ENCODE measurements around the gene PLCB1. TPM values are rescaled to one million over a fixed set of nuclear protein-coding genes. Genes with fewer than 3 reads are reported as not detected.
A peak's percentile ranks its signal among the peaks of the same experiment; 100 is the strongest.

Gene PLCB1
- total RNA-seq (2014; rRNA removed) (4.4 TPM in 2 replicates), Bru-seq, nascent RNA (percentile 38 among the genes with signal in this experiment), BruChase-seq, experiment 1, labeled RNA remaining after a 6-hour chase (percentile 27 among the genes with signal in this experiment), BruChase-seq, experiment 2, labeled RNA remaining after a 2-hour chase (percentile 40 among the genes with signal in this experiment)
- long read RNA-seq, partial matches to known transcripts, result 4 of 9 reads
- long read RNA-seq, other reads (novel, unspliced or antisense), result 4 of 9 reads

GRCh38 chr20:8131598-8132483, at the start of gene PLCB1:
TSS of gene PLCB1 (plus strand) at chr20:8132266. CDS start at chr20:8132652, 386 bp downstream.
- no peaks in the 10 kb centered on the region for H4K20me1 ChIP-seq (ENCODE audit: low read length)
- no peaks in the 10 kb centered on the region for H3K36me3 ChIP-seq (ENCODE audit: low read depth, low read length)
- H3K9ac ChIP-seq (ENCODE audit: low read length), result no peak within 1 kb of the TSS
- ChIA-PET CTCF (interaction anchor here (0.6 to 0.7 kb wide), 2 partner anchors 151 to 591 kb away, joined by 3 read pairs; no protein-coding TSS in a partner anchor), POLR2A (ENCODE audit: unreplicated experiment) (no interaction called here)
- no peaks in the 10 kb centered on the region for H3F3A ChIP-seq (ENCODE audit: low read length, unreplicated experiment)
- BruUV-seq (replicated peaks), result no TSS peak
- H3K27me3 ChIP-seq (ENCODE audit: low read length), result peaks cover 79% of the 10 kb centered on the region
- H3K4me3 ChIP-seq (ENCODE audit: low read length), result peak within 1 kb of the TSS; percentile 56
- no peak within 1 kb of the TSS for H3K27ac ChIP-seq (ENCODE audit: low read length)
- DNase-seq, result peak; percentile 72
- intact Hi-C loops (cut with micrococcal nuclease), result loop anchor here (1.0 to 5.0 kb wide), 5 partner anchors 89 to 590 kb away; no protein-coding TSS in a partner anchor
- H3K79me2 ChIP-seq (ENCODE audit: low read length), result no peaks in the 10 kb centered on the region
- ATAC-seq, result peak; percentile 92
- peak; percentile 74 for TF ChIP-seq CTCF (conservative IDR thresholded peaks at IDR 0.05; ENCODE audit: low read depth, low read length)
- TF ChIP-seq EZH2 (IDR thresholded peaks at IDR 0.05; ENCODE audit: low read length, unreplicated experiment), result no peak
- H2AFZ ChIP-seq (ENCODE audit: low read length), result peak within 1 kb of the TSS; percentile 69
- no peaks in the 10 kb centered on the region for H3K9me2 ChIP-seq (replicated peaks; ENCODE audit: low read length)
- no peaks in the 10 kb centered on the region for H3K9me3 ChIP-seq (ENCODE audit: low read length)
- H3K4me1 ChIP-seq (ENCODE audit: insufficient read depth, low read length), result peaks cover 7% of the 10 kb centered on the region; the same call in 1 of the 2 replicates
- H3K4me2 ChIP-seq (ENCODE audit: low read length), result peak within 1 kb of the TSS; percentile 87

GRCh38 chr20:8082989-8083388, 49.1 kb upstream of the PLCB1 start:
- TF ChIP-seq EZH2phosphoT487 (IDR thresholded peaks at IDR 0.05; ENCODE audit: borderline replicate concordance, low read length), result no peak
- Histone ChIP-seq H3K9me3 (ENCODE audit: low read length) (no peaks in the 10 kb centered on the region), H4K20me1 (ENCODE audit: low read length) (no peaks in the 10 kb centered on the region), H3K79me2 (ENCODE audit: low read length) (no peaks in the 10 kb centered on the region), H2AFZ (ENCODE audit: low read length) (no peak overlapping the region), H3K9me2 (replicated peaks; ENCODE audit: low read length) (no peaks in the 10 kb centered on the region), H3K4me2 (ENCODE audit: low read length) (no peak overlapping the region), H3K27ac (ENCODE audit: low read length) (no peak overlapping the region), H3K36me3 (ENCODE audit: low read depth, low read length) (no peaks in the 10 kb centered on the region), H3K9ac (ENCODE audit: low read length) (no peak overlapping the region), H3K4me1 (ENCODE audit: insufficient read depth, low read length) (0 out of 2 replicates have a peak, but pooled peaks cover 7% of the 10 kb centered on the region), H3K27me3 (ENCODE audit: low read length) (peaks cover 14% of the 10 kb centered on the region; the same call in 1 of the 2 replicates), H3F3A (ENCODE audit: low read length, unreplicated experiment) (no peaks in the 10 kb centered on the region), H3K4me3 (ENCODE audit: low read length) (no peak overlapping the region)
- no peak for ATAC-seq
- ChIA-PET CTCF (no interaction called here), POLR2A (ENCODE audit: unreplicated experiment) (interaction anchor here (0.6 kb wide), 1 partner anchor 231 kb away, joined by 3 read pairs; no protein-coding TSS in a partner anchor)
- no peak for DNase-seq
- intact Hi-C loops (cut with micrococcal nuclease), result no loop called here
- no TSS peak for BruUV-seq (replicated peaks)

- H3K27ac ChIP-seq (ENCODE audit: low read length), result no peak overlapping the region
- peaks cover 6% of the 10 kb centered on the region; the same call in 1 of the 2 replicates for H3K4me1 ChIP-seq (ENCODE audit: insufficient read depth, low read length)
- CTCF ChIA-PET, result no interaction called here
- no peaks in the 10 kb centered on the region for H3K36me3 ChIP-seq (ENCODE audit: low read depth, low read length)
- no peak for ATAC-seq
- no peak overlapping the region for H3K4me2 ChIP-seq (ENCODE audit: low read length)
- H4K20me1 ChIP-seq (ENCODE audit: low read length), result no peaks in the 10 kb centered on the region
- no peak for DNase-seq
- POLR2A ChIA-PET (ENCODE audit: unreplicated experiment), result no interaction called here
- no peaks in the 10 kb centered on the region for H3K79me2 ChIP-seq (ENCODE audit: low read length)
- TF ChIP-seq CTCF (conservative IDR thresholded peaks at IDR 0.05; ENCODE audit: low read depth, low read length) (no peak), EZH2phosphoT487 (IDR thresholded peaks at IDR 0.05; ENCODE audit: borderline replicate concordance, low read length) (no peak), EZH2 (IDR thresholded peaks at IDR 0.05; ENCODE audit: low read length, unreplicated experiment) (no peak)
- no peak overlapping the region for H3K4me3 ChIP-seq (ENCODE audit: low read length)
- intact Hi-C loops (cut with micrococcal nuclease), result no loop called here
- no TSS peak for BruUV-seq (replicated peaks)
- H3F3A ChIP-seq (ENCODE audit: low read length, unreplicated experiment), result no peaks in the 10 kb centered on the region
- peaks cover 44% of the 10 kb centered on the region; the same call in 1 of the 2 replicates for H3K27me3 ChIP-seq (ENCODE audit: low read length)
- no peaks in the 10 kb centered on the region for H3K9me3 ChIP-seq (ENCODE audit: low read length)
- no peak overlapping the region for H3K9ac ChIP-seq (ENCODE audit: low read length)
- H3K9me2 ChIP-seq (replicated peaks; ENCODE audit: low read length), result no peaks in the 10 kb centered on the region
- no peak overlapping the region for H2AFZ ChIP-seq (ENCODE audit: low read length)
Observed at GRCh38 chr20:8089668-8090067, 42.4 kb upstream of the PLCB1 start.

All from PC-3 (cell line).